CD14-positive monocyte (primary cell): ENCODE results near the gene HSD3B2. TPM values are rescaled to one million over a fixed set of nuclear protein-coding genes. Genes with fewer than 3 reads are reported as not detected.

ENCODE experiments used
- DNase-seq, 3 donors: peaks; one replicate each; pipeline ENCODE4 v3.0.0-alpha.2; 2011 to 2022
- H2AFZ ChIP-seq: 2 replicates; pipeline ENCODE4 v1.6.0; 2012; ENCODE audit warnings: mild to moderate bottlenecking, low read depth, low read length, inconsistent platforms; ENCODE audit not compliant: insufficient read depth, poor library complexity, severe bottlenecking
- H3K27ac ChIP-seq, 2 donors: 1 replicate in 1 of 2; 2 replicates in 1 of 2; pipeline ENCODE4 v1.5.1; 2012 to 2013; ENCODE audit warnings: low read length in 2 of 2, control low read depth in 1 of 2, inconsistent platforms in 1 of 2, low read depth in 1 of 2, mild to moderate bottlenecking in 1 of 2
- H3K27me3 ChIP-seq, 2 donors: one replicate each; pipeline versions ENCODE4 v1.6.0 to v1.6.1; 2011 to 2013; ENCODE audit warnings: low read length in 2 of 2; ENCODE audit not compliant: control insufficient read depth in 2 of 2, insufficient read depth in 2 of 2
- H3K36me3 ChIP-seq, 2 donors: replicated peaks in 1 of 2; 1 replicate in 1 of 2; 2 replicates in 1 of 2; pipeline versions ENCODE4 v1.5.1 to v1.6.1; 2012 to 2013; ENCODE audit warnings: low read length in 2 of 2, control low read depth in 1 of 2, inconsistent platforms in 1 of 2, mild to moderate bottlenecking in 1 of 2; ENCODE audit not compliant: insufficient read depth in 2 of 2, control insufficient read depth in 1 of 2
- H3K4me1 ChIP-seq, 2 donors: 1 replicate in 1 of 2; 2 replicates in 1 of 2; pipeline versions ENCODE4 v1.5.1 to v1.6.1; 2012 to 2013; ENCODE audit warnings: low read length in 2 of 2, control low read depth in 1 of 2, inconsistent platforms in 1 of 2, mild to moderate bottlenecking in 1 of 2, moderate library complexity in 1 of 2; ENCODE audit not compliant: insufficient read depth in 2 of 2, control insufficient read depth in 1 of 2
- H3K4me2 ChIP-seq: replicated peaks from 2 replicates; pipeline ENCODE3; 2012; ENCODE audit warnings: low read length, moderate library complexity, mild to moderate bottlenecking; ENCODE audit not compliant: poor library complexity, severe bottlenecking; ENCODE audit errors: extremely low read depth
- H3K4me3 ChIP-seq, 3 experiments: fragments of 200-600 bp in 1 of 3; sonication (generic) in 1 of 3; replicated peaks in 1 of 3; 1 replicate in 2 of 3; 2 replicates in 1 of 3; pipeline ENCODE4 v1.5.1; 2011 to 2013; ENCODE audit warnings: low read length in 3 of 3, mild to moderate bottlenecking in 3 of 3, control low read depth in 2 of 3, low read depth in 2 of 3, inconsistent platforms in 1 of 3, moderate library complexity in 1 of 3
- H3K79me2 ChIP-seq: 2 replicates; pipeline ENCODE4 v1.6.0; 2012; ENCODE audit warnings: mild to moderate bottlenecking, control low read depth, inconsistent platforms, low read length, moderate library complexity; ENCODE audit not compliant: insufficient read depth
- H3K9ac ChIP-seq: 2 replicates; pipeline ENCODE4 v1.6.0; 2017; ENCODE audit warnings: low read length, mild to moderate bottlenecking; ENCODE audit not compliant: insufficient read depth, poor library complexity, severe bottlenecking
- H3K9me3 ChIP-seq, 2 donors: replicated peaks in 1 of 2; 1 replicate in 1 of 2; 2 replicates in 1 of 2; pipeline versions ENCODE4 v1.5.1 to v1.6.1; 2012 to 2013; ENCODE audit warnings: low read length in 2 of 2, control low read depth in 1 of 2; ENCODE audit not compliant: control insufficient read depth in 1 of 2, insufficient read depth in 1 of 2
- H4K20me1 ChIP-seq: 2 replicates; pipeline ENCODE4 v1.6.0; 2012; ENCODE audit warnings: mild to moderate bottlenecking, low read length, control low read depth, moderate library complexity; ENCODE audit not compliant: insufficient read depth
- H3K27ac Mint-ChIP-seq, 7 donors: one replicate each; pipeline ENCODE4 v1.8.0; 2020; ENCODE audit warnings: mild to moderate bottlenecking in 7 of 7, mixed read lengths in 7 of 7, moderate library complexity in 6 of 7, inconsistent platforms in 2 of 7
- H3K27me3 Mint-ChIP-seq, 3 donors: one replicate each; pipeline ENCODE4 v1.8.0; 2021 to 2022; ENCODE audit warnings: low read depth in 3 of 3, mild to moderate bottlenecking in 3 of 3, mixed read lengths in 3 of 3, moderate library complexity in 3 of 3, inconsistent platforms in 1 of 3
- H3K36me3 Mint-ChIP-seq, 2 donors: one replicate each; pipeline ENCODE4 v1.8.0; 2020; ENCODE audit warnings: mixed read lengths in 2 of 2, inconsistent platforms in 1 of 2, mild to moderate bottlenecking in 1 of 2
- H3K4me1 Mint-ChIP-seq: one replicate; pipeline ENCODE4 v1.8.0; 2020; ENCODE audit warnings: mild to moderate bottlenecking, mixed read lengths
- H3K4me3 Mint-ChIP-seq, 2 donors: one replicate each; pipeline ENCODE4 v1.8.0; 2020; ENCODE audit warnings: mild to moderate bottlenecking in 2 of 2, mixed read lengths in 2 of 2, moderate library complexity in 1 of 2
- H3K9me3 Mint-ChIP-seq, 7 donors: one replicate each; pipeline ENCODE4 v1.8.0; 2020 to 2022; ENCODE audit warnings: mixed read lengths in 7 of 7, mild to moderate bottlenecking in 6 of 7, moderate library complexity in 6 of 7, inconsistent platforms in 2 of 7
- CTCF ChIP-seq: fragments of 200-600 bp; IDR thresholded peaks from one replicate; pipeline ENCODE4 v1.8.0; 2022; ENCODE audit warnings: antibody characterized with exemption, mild to moderate bottlenecking
- WGBS: methylation state at CpG from one replicate; pipeline ENCODE4 v1.1.5; 2013; ENCODE audit warnings: missing lambda C conversion rate; ENCODE audit not compliant: insufficient coverage; 5-methylcytosine and 5-hydroxymethylcytosine counted together
- intact Hi-C, 2 donors: fragments of 100-400 bp; cut with micrococcal nuclease; formaldehyde crosslinking; loops; one replicate each; pipeline versions ENCODE4 v1.15.0 to v1.15.1; 2023
- polyA plus RNA-seq, 3 donors: library from polyadenylated mRNA; depleted of rRNA in 1 of 3; unstranded in 2 of 3; stranded (reverse) in 1 of 3; fragments of 300-500 nt in 2 of 3; fragments of >200 nt in 1 of 3; fragmentation: Illumina TruSeq in 2 of 3; gene quantifications; 1 replicate in 2 of 3; 2 replicates in 1 of 3; pipeline ENCODE4 v1.2.3, GENCODE V29; 2012 to 2021

The HSD3B2 gene
- polyA plus RNA-seq, 3 donors: not detected

GRCh38 chr1:119380983-119381662, 33.8 kb upstream of the HSD3B2 start:
- no peak overlapping the region for H3K4me2 ChIP-seq
- no peaks in the 10 kb centered on the region for H4K20me1 ChIP-seq
- Mint-ChIP-seq H3K4me3 (no peak overlapping the region), H3K36me3 (no peaks in the 10 kb centered on the region), H3K27me3 (peaks cover 0 to 3% (median 0%) of the 10 kb centered on the region in 3 donors), H3K27ac (no peak overlapping the region), H3K4me1 (no peaks in the 10 kb centered on the region), H3K9me3 (peaks cover 0 to 4% (median 2%) of the 10 kb centered on the region in 7 donors)
- no peak overlapping the region for H2AFZ ChIP-seq
- H3K79me2 ChIP-seq: no peaks in the 10 kb centered on the region
- no peak overlapping the region for H3K9ac ChIP-seq
- no peaks in the 10 kb centered on the region for H3K27me3 ChIP-seq
- intact Hi-C loops: no loop called here
- H3K36me3 ChIP-seq: no peaks in the 10 kb centered on the region
- WGBS: 98% methylated on average over 5 of the region's 5 CpGs
- DNase-seq: no peak
- no peak for TF ChIP-seq CTCF
- H3K9me3 ChIP-seq: no peaks in the 10 kb centered on the region
- H3K4me1 ChIP-seq: no peaks in the 10 kb centered on the region
- H3K27ac ChIP-seq: no peak overlapping the region
- no peak overlapping the region for H3K4me3 ChIP-seq

GRCh38 chr1:119384591-119384990, 30.4 kb upstream of the HSD3B2 start:
- Histone ChIP-seq H3K79me2 (no peaks in the 10 kb centered on the region), H3K4me3 (no peak overlapping the region), H3K36me3 (no peaks in the 10 kb centered on the region), H3K4me2 (no peak overlapping the region), H4K20me1 (no peaks in the 10 kb centered on the region), H3K9ac (no peak overlapping the region), H3K4me1 (no peaks in the 10 kb centered on the region), H3K27ac (no peak overlapping the region), H3K9me3 (no peaks in the 10 kb centered on the region), H3K27me3 (peaks cover 0 to 2% of the 10 kb centered on the region in 2 donors), H2AFZ (no peak overlapping the region)
- Mint-ChIP-seq H3K4me1 (no peaks in the 10 kb centered on the region), H3K4me3 (no peak overlapping the region), H3K36me3 (no peaks in the 10 kb centered on the region), H3K9me3 (peaks cover 0 to 4% (median 2%) of the 10 kb centered on the region in 7 donors), H3K27me3 (peaks cover 0 to 5% (median 0%) of the 10 kb centered on the region in 3 donors), H3K27ac (no peak overlapping the region)
- 100% methylated on average over 4 of the region's 4 CpGs for WGBS
- no peak for DNase-seq
- no peak for TF ChIP-seq CTCF
- intact Hi-C loops: no loop called here
